22Rv1 (cell line): ENCODE data around the gene PARD3B.

Experiments used
- CTCF ChIP-seq: fragments of 450-650 bp; IDR thresholded peaks from 2 replicates; pipeline ENCODE4 v1.5.1; 2017; ENCODE audit warnings: mild to moderate bottlenecking
- ZFX ChIP-seq: fragments of 450-650 bp; IDR thresholded peaks from 2 replicates; pipeline ENCODE4 v1.6.1; 2017; ENCODE audit warnings: antibody characterized with exemption, borderline replicate concordance

GRCh38 chr2:204608237-204608939, 63.1 kb downstream of the PARD3B start:
- TF ChIP-seq CTCF (no peak), ZFX (no peak)
